K562 (cell line): ENCODE data around the gene CRIM1. TPM values are rescaled to one million over a fixed set of nuclear protein-coding genes. Genes with fewer than 3 reads are reported as not detected.

Experiments
- ATAC-seq: fragments of 200-7000 bp; cut with Tn5 transposase; 3 replicates; pipeline ENCODE4 v1.9.1; 2020; ENCODE audit warnings: moderate library complexity
- BruUV-seq: library from RNA; stranded (reverse); fragments of 400-500 nt; replicated peaks from 2 replicates; lab custom pipeline; 2021; lab: Mats Ljungman, UMichigan
- CTCF ChIA-PET: fragments of 300-600 bp; formaldehyde crosslinking; extraction: SDS; loops from one replicate; lab custom pipeline; 2021; ENCODE audit warnings: low intra/inter-chr PET ratio; lab: Yijun Ruan, JAX
- POLR2A ChIA-PET: fragments of 300-600, 350-650 bp; sonication (Branson Sonifier 250); formaldehyde crosslinking; extraction: SDS; loops from one replicate; lab custom pipeline; 2021; ENCODE audit warnings: antibody characterized with exemption, inconsistent platforms; lab: Yijun Ruan, JAX
- DNase-seq, 4 experiments: peaks; one replicate each; pipeline versions ENCODE4 v3.0.0 to v3.0.0-alpha.2; 2011 to 2018; ENCODE audit warnings: low spot score in 3 of 4, mixed read lengths in 3 of 4; ENCODE audit errors: extremely low read depth in 1 of 4
- FAIRE-seq: peaks from 2 replicates; lab custom pipeline; 2011; peaks lifted over from hg19 to GRCh38; lab: Jason Lieb, UNC
- H2AFZ ChIP-seq: 2 replicates; pipeline ENCODE4 v1.6.0; 2011; ENCODE audit warnings: low read depth, low read length, control low read depth, inconsistent platforms
- H3K27ac ChIP-seq: fragments of 200-600 bp; 3 replicates; pipeline ENCODE4 v1.8.0; 2011; ENCODE audit warnings: low read depth, mild to moderate bottlenecking, control low read depth, inconsistent platforms, low read length, moderate library complexity, mixed read lengths; ENCODE audit errors: extremely low read depth
- H3K27me3 ChIP-seq, 2 experiments: fragments of 300-600 bp in 1 of 2; 2 replicates in 1 of 2; 3 replicates in 1 of 2; pipeline versions ENCODE4 v1.6.0 to v1.8.0; 2011; ENCODE audit warnings: inconsistent platforms in 2 of 2, low read length in 2 of 2, mild to moderate bottlenecking in 1 of 2, mixed read lengths in 1 of 2, moderate library complexity in 1 of 2; ENCODE audit not compliant: control insufficient read depth in 2 of 2, insufficient read depth in 2 of 2
- H3K36me3 ChIP-seq: fragments of 300-600 bp; 3 replicates; pipeline ENCODE4 v1.8.0; 2011; ENCODE audit warnings: mild to moderate bottlenecking, low read length, inconsistent platforms; ENCODE audit not compliant: control insufficient read depth, insufficient read depth
- H3K4me1 ChIP-seq, 2 experiments: fragments of 200-600 bp in 1 of 2; replicated peaks in 1 of 2; 2 replicates in 1 of 2; 3 replicates in 1 of 2; pipeline versions ENCODE4 v1.5.1 to v1.8.0; 2011; ENCODE audit warnings: inconsistent platforms in 2 of 2, low read length in 2 of 2, mild to moderate bottlenecking in 1 of 2, mixed read lengths in 1 of 2, moderate library complexity in 1 of 2; ENCODE audit not compliant: control insufficient read depth in 2 of 2, insufficient read depth in 2 of 2
- H3K4me2 ChIP-seq: 2 replicates; pipeline ENCODE4 v1.6.1; 2011; ENCODE audit warnings: low read length, control low read depth, inconsistent platforms, mixed read lengths; ENCODE audit not compliant: insufficient read depth
- H3K4me3 ChIP-seq: fragments of 200-600 bp; sonication (generic), shearing (Covaris generic); 2 replicates; pipeline ENCODE4 v1.5.1; 2016; ENCODE audit warnings: control low read depth, inconsistent platforms
- H3K79me2 ChIP-seq: fragments of 200-600 bp; 3 replicates; pipeline ENCODE4 v1.8.0; 2011; ENCODE audit warnings: low read length, inconsistent platforms; ENCODE audit not compliant: control insufficient read depth, insufficient read depth
- H3K9ac ChIP-seq, 2 experiments: 2 replicates each; pipeline versions ENCODE4 v1.6.0 to v1.6.1; 2011; ENCODE audit warnings: low read depth in 2 of 2, low read length in 2 of 2, control low read depth in 1 of 2, inconsistent platforms in 1 of 2, mild to moderate bottlenecking in 1 of 2, mixed read lengths in 1 of 2; ENCODE audit not compliant: insufficient read depth in 1 of 2
- H3K9me1 ChIP-seq: one replicate; pipeline ENCODE4 v1.6.0; 2011; ENCODE audit warnings: inconsistent platforms, mild to moderate bottlenecking, low read length, moderate library complexity; ENCODE audit not compliant: control insufficient read depth, insufficient read depth
- H3K9me3 ChIP-seq: replicated peaks from 2 replicates; pipeline ENCODE4 v1.5.1; 2011; ENCODE audit warnings: low read depth, low read length, inconsistent platforms; ENCODE audit not compliant: control insufficient read depth, insufficient read depth
- H4K20me1 ChIP-seq: replicated peaks from 2 replicates; pipeline ENCODE4 v1.6.1; 2011; ENCODE audit warnings: low read length, inconsistent platforms, mixed read lengths; ENCODE audit not compliant: control insufficient read depth, insufficient read depth
- DIDO1 ChIP-seq: fragments of 450-650 bp; IDR thresholded peaks from 2 replicates; pipeline ENCODE4 v1.6.1; 2016; ENCODE audit warnings: low read depth, missing biosample characterization, missing genetic modification characterization
- MIER1 ChIP-seq: fragments of 450-650 bp; IDR thresholded peaks from 2 replicates; pipeline ENCODE4 v1.6.1; 2016; ENCODE audit warnings: antibody characterized with exemption, mild to moderate bottlenecking, low read depth
- NFIC ChIP-seq: fragments of 450-650 bp; IDR thresholded peaks from 2 replicates; pipeline ENCODE4 v1.6.1; 2017; ENCODE audit warnings: mild to moderate bottlenecking, inconsistent platforms
- PHF20 ChIP-seq: fragments of 450-650 bp; IDR thresholded peaks from 2 replicates; pipeline ENCODE4 v1.6.1; 2018; ENCODE audit not compliant: partially characterized antibody
- PHF8 ChIP-seq: fragments of 200-600 bp; sonication (generic); IDR thresholded peaks from 2 replicates; pipeline ENCODE4 v1.6.1; 2012; ENCODE audit warnings: mixed run types, mild to moderate bottlenecking, inconsistent platforms, low read length, moderate library complexity, borderline replicate concordance
- RB1 ChIP-seq: fragments of 450-650 bp; IDR thresholded peaks from 2 replicates; pipeline ENCODE4 v1.6.1; 2017; ENCODE audit warnings: low read depth, mild to moderate bottlenecking
- SRSF3 ChIP-seq: fragments of 200-400 bp; formaldehyde crosslinking; IDR thresholded peaks from 2 replicates; pipeline ENCODE4 v1.6.1; 2016; ENCODE audit warnings: mild to moderate bottlenecking, low read length, moderate library complexity; ENCODE audit not compliant: insufficient read depth
- STAT5B ChIP-seq: fragments of 250-450 bp; sonication (Bioruptor Pico); IDR thresholded peaks from 2 replicates; pipeline ENCODE4 v1.8.0; 2021; ENCODE audit warnings: mild to moderate bottlenecking, inconsistent platforms
- XRCC4 ChIP-seq: IDR thresholded peaks from one replicate; pipeline ENCODE4 v1.6.1; 2011; ENCODE audit not compliant: insufficient read depth, insufficient read length; ENCODE audit errors: extremely low read depth
- ZNF124 ChIP-seq: sonication (generic); formaldehyde crosslinking; IDR thresholded peaks from 2 replicates; pipeline ENCODE4 v1.8.1; 2022; ENCODE audit warnings: missing genetic modification reagents
- ZNF217 ChIP-seq: sonication (generic); formaldehyde crosslinking; IDR thresholded peaks from 2 replicates; pipeline ENCODE4 v1.8.0; 2022; ENCODE audit warnings: mild to moderate bottlenecking, missing genetic modification reagents
- ZNF436 ChIP-seq: fragments of 250-450, 450-650 bp; sonication (Bioruptor Pico); formaldehyde crosslinking; IDR thresholded peaks from 2 replicates; pipeline ENCODE4 v1.7.0; 2020; ENCODE audit warnings: mild to moderate bottlenecking
- WGBS: fragments of 100-300 bp; shearing (Covaris generic); methylation state at CpG from one replicate; pipeline ENCODE4 v1.1.6; 2016; ENCODE audit warnings: low coverage, mixed read lengths; ENCODE audit not compliant: insufficient coverage; ENCODE audit errors: missing lambda C conversion rate; 5-methylcytosine and 5-hydroxymethylcytosine counted together
- in situ Hi-C: fragments of 300-500 bp; cut with MboI; formaldehyde crosslinking; loops from 4 replicates; pipeline ENCODE4 v1.15.0; 2018; ENCODE audit warnings: inconsistent platforms, mixed read lengths
- intact Hi-C: fragments of 100-400 bp; cut with micrococcal nuclease; formaldehyde crosslinking; loops from 2 replicates; pipeline ENCODE4 v1.14.2; 2022
- polyA plus RNA-seq, 8 experiments: library from polyadenylated mRNA; depleted of rRNA in 4 of 8; stranded (reverse) in 5 of 8; unstranded in 3 of 8; fragments of >200 nt; fragmentation: Nextera tagmentation in 2 of 8; fragmentation: Illumina TruSeq in 1 of 8; extraction: Ambion mirVana in 2 of 8; extraction: Trizol in 1 of 8; gene quantifications; 2 replicates each; pipeline versions ENCODE4 v1.2.1 to v1.2.3, GENCODE V29; 2011 to 2014; ENCODE audit warnings: inconsistent platforms in 1 of 8, missing spikeins in 1 of 8
- total RNA-seq, 7 experiments: library from RNA; depleted of rRNA in 6 of 7; stranded (reverse); fragments of >200 nt in 6 of 7; fragmentation: Illumina TruSeq in 2 of 7; extraction: Trizol in 2 of 7; gene quantifications; 2 replicates each; pipeline versions ENCODE4 v1.2.1 to v1.2.3, GENCODE V29; 2011 to 2021; ENCODE audit warnings: low replicate concordance in 1 of 7
- TF ChIP-seq, protein P1 (sequence below): fragments of 250-450 bp; sonication (Bioruptor Pico); IDR thresholded peaks from 2 replicates; pipeline ENCODE4 v1.8.0; 2021; ENCODE audit warnings: borderline replicate concordance, mild to moderate bottlenecking, moderate library complexity; ENCODE audit not compliant: poor library complexity, severe bottlenecking
- TF ChIP-seq, protein P2 (sequence below): sonication (generic); formaldehyde crosslinking; IDR thresholded peaks from 2 replicates; pipeline ENCODE4 v1.8.0; 2022; ENCODE audit warnings: missing genetic modification reagents, mild to moderate bottlenecking, borderline replicate concordance
- TF ChIP-seq, protein P3 (sequence below): sonication (generic); formaldehyde crosslinking; IDR thresholded peaks from 2 replicates; pipeline ENCODE4 v1.8.1; 2022; ENCODE audit warnings: missing genetic modification reagents

The CRIM1 gene
- total and polyA plus RNA-seq, 9 of the 15 experiments (the other 6 are each of a cell fraction or from before 2014, with no cell fraction given), result 0.01 to 0.36 (median 0.06) TPM; not detected in 1

DNA sequence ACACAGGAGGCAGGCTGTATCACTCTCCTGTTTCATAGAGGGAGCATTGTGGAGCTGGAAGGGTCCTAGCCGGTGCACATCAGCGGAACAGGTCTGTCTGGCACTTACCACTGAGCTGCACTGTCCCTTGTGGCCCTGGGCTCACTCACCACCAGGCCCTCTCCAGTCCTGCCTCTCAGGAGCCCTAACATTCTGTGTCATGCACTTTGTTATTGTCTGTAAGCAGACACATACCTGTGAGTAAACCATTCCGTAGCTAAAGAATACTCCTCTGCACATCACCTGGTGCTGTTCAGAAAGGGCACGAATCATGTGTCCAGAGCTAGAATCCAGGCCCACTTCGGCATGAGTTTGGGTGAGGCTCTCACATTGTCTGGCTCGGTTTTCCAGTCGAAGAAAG is 93.6 kb downstream of the CRIM1 start:
- Histone ChIP-seq H3K4me3 (no peak overlapping the region), H3K27me3 (peaks cover 0 to 4% of the 10 kb centered on the region in 2 experiments; a peak in 3 of 5 replicates), H3K9ac (no peak overlapping the region), H3K9me1 (no peaks in the 10 kb centered on the region), H2AFZ (no peak overlapping the region)
- no TSS peak for BruUV-seq
- TF ChIP-seq ZNF124 (CRISPR knock-in tag), result no peak
- no peak for TF ChIP-seq ZNF217
- no peak for TF ChIP-seq MIER1
- no peak for TF ChIP-seq ZNF436 (CRISPR knock-in tag)
- no peak for TF ChIP-seq SRSF3
- TF ChIP-seq DIDO1 (tag), result no peak
- TF ChIP-seq NFIC, result no peak
- TF ChIP-seq XRCC4, result no peak
- TF ChIP-seq PHF8, result no peak
- TF ChIP-seq PHF20, result no peak
- no peak for TF ChIP-seq RB1
- TF ChIP-seq STAT5B (CRISPR knock-in tag), result no peak
- TF ChIP-seq, protein P1, sequence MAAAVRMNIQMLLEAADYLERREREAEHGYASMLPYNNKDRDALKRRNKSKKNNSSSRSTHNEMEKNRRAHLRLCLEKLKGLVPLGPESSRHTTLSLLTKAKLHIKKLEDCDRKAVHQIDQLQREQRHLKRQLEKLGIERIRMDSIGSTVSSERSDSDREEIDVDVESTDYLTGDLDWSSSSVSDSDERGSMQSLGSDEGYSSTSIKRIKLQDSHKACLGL (CRISPR knock-in tag), result no peak
- TF ChIP-seq, protein P2, sequence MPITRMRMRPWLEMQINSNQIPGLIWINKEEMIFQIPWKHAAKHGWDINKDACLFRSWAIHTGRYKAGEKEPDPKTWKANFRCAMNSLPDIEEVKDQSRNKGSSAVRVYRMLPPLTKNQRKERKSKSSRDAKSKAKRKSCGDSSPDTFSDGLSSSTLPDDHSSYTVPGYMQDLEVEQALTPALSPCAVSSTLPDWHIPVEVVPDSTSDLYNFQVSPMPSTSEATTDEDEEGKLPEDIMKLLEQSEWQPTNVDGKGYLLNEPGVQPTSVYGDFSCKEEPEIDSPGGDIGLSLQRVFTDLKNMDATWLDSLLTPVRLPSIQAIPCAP, result no peak
- TF ChIP-seq, protein P3, sequence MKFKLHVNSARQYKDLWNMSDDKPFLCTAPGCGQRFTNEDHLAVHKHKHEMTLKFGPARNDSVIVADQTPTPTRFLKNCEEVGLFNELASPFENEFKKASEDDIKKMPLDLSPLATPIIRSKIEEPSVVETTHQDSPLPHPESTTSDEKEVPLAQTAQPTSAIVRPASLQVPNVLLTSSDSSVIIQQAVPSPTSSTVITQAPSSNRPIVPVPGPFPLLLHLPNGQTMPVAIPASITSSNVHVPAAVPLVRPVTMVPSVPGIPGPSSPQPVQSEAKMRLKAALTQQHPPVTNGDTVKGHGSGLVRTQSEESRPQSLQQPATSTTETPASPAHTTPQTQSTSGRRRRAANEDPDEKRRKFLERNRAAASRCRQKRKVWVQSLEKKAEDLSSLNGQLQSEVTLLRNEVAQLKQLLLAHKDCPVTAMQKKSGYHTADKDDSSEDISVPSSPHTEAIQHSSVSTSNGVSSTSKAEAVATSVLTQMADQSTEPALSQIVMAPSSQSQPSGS (CRISPR knock-in tag), result no peak
- TF ChIP-seq, all 486 proteins: peak for 0
- H3K36me3 ChIP-seq, result no peaks in the 10 kb centered on the region
- peaks cover 0 to 33% of the 10 kb centered on the region in 2 experiments for H3K4me1 ChIP-seq
- WGBS, result 5% methylated on average over 7 of the region's 7 CpGs
- no peak for FAIRE-seq
- H3K9me3 ChIP-seq, result no peaks in the 10 kb centered on the region
- POLR2A ChIA-PET, result interaction anchor here (0.8 to 0.9 kb wide), 2 partner anchors 26 to 31 kb away, joined by 3 read pairs; no protein-coding TSS in a partner anchor
- no peak for ATAC-seq
- H3K79me2 ChIP-seq, result no peaks in the 10 kb centered on the region
- intact Hi-C loops (no loop called here), in situ Hi-C loops (no loop called here)
- no peaks in the 10 kb centered on the region for H4K20me1 ChIP-seq
- CTCF ChIA-PET, result no interaction called here
- no peak for DNase-seq
- H3K27ac ChIP-seq, result no peak overlapping the region
- no peak overlapping the region for H3K4me2 ChIP-seq
